ENCODE data around the gene PHF11. TPM values are rescaled to one million over a fixed set of nuclear protein-coding genes. Genes with fewer than 3 reads are reported as not detected.

The PHF11 gene
- polyA plus RNA-seq, 3 donors: 63.4 to 68.8 (median 68.4) TPM

DNA sequence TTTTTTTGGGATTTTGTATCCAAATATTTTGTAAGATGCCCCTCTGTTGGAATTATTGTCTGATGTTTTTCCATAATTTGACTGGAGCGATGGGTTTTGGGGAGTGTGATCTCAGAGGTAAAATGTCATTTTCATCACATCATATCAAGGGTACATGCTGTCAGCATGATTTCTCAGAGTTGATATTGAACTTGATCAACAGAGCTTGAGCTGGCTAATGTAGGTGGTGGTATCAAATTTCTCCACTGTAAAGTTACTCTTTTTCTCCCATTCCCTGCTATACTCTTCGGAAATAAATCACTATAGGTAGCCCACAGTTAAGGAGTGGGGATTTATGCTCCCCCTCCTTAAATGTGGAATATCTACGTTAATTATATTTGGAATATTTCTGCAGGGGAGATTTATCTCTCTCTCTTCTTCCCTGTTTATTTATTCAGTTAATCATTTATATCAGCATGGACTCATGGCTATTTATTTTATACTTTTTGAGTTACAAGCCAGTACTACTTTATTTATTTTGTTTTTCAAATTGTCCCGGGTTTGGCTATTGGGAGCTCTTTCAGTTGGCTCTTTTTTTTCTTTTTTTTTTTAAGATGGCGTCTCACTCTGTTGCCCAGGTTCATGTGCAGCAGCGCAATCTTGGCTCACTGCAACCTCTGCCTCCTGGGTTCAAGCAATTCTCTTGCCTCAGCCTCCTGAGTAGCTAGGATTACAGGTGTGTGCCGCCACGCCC, 42.9 kb upstream of the PHF11 start:
- peaks cover 17 to 24% of the 10 kb centered on the region in 2 donors for H3K36me3 Mint-ChIP-seq
- Histone ChIP-seq H3K4me1 (ENCODE audit: control insufficient read depth in 1 of 2, insufficient read depth in 2 of 2, low read length in 2 of 2) (peaks cover 0 to 2% of the 10 kb centered on the region in 2 donors), H3K27ac (ENCODE audit: low read depth in 1 of 2, low read length in 2 of 2) (no peak overlapping the region), H3K79me2 (ENCODE audit: insufficient read depth, low read length) (peaks cover 34% of the 10 kb centered on the region), H3K9me3 (replicated peaks in 1 of 2; ENCODE audit: control insufficient read depth in 1 of 2, insufficient read depth in 1 of 2, low read length in 2 of 2) (no peaks in the 10 kb centered on the region), H3K4me2 (replicated peaks; ENCODE audit: extremely low read depth, low read length, poor library complexity, severe bottlenecking) (no peak overlapping the region), H3K4me3 (replicated peaks in 1 of 3; ENCODE audit: low read depth in 2 of 3, low read length in 3 of 3) (no peak overlapping the region), H3K36me3 (replicated peaks in 1 of 2; ENCODE audit: control insufficient read depth in 1 of 2, insufficient read depth in 2 of 2, low read length in 2 of 2) (peaks cover 4 to 14% of the 10 kb centered on the region in 2 donors), H3K27me3 (ENCODE audit: control insufficient read depth in 2 of 2, insufficient read depth in 2 of 2, low read length in 2 of 2) (no peaks in the 10 kb centered on the region), H3K9ac (ENCODE audit: insufficient read depth, low read length, poor library complexity, severe bottlenecking) (no peak overlapping the region), H2AFZ (ENCODE audit: insufficient read depth, low read depth, low read length, poor library complexity, severe bottlenecking) (no peak overlapping the region), H4K20me1 (ENCODE audit: insufficient read depth, low read length) (no peaks in the 10 kb centered on the region)
- no peaks in the 10 kb centered on the region for H3K9me3 Mint-ChIP-seq
- DNase-seq: no peak
- intact Hi-C loops (cut with micrococcal nuclease): no loop called here
- peaks cover 14% of the 10 kb centered on the region for H3K4me1 Mint-ChIP-seq
- no peak overlapping the region for H3K27ac Mint-ChIP-seq
- TF ChIP-seq CTCF (IDR thresholded peaks at IDR 0.05): no peak
- no peak overlapping the region for H3K4me3 Mint-ChIP-seq
- H3K27me3 Mint-ChIP-seq (ENCODE audit: low read depth in 3 of 3): no peaks in the 10 kb centered on the region
- WGBS (ENCODE audit: insufficient coverage): no CpG with 5 or more reads among the region's 8 CpGs

- Histone ChIP-seq H3K27me3 (ENCODE audit: control insufficient read depth in 2 of 2, insufficient read depth in 2 of 2, low read length in 2 of 2) (no peaks in the 10 kb centered on the region), H3K27ac (ENCODE audit: low read depth in 1 of 2, low read length in 2 of 2) (no peak overlapping the region), H3K4me1 (ENCODE audit: control insufficient read depth in 1 of 2, insufficient read depth in 2 of 2, low read length in 2 of 2) (no peaks in the 10 kb centered on the region), H3K9ac (ENCODE audit: insufficient read depth, low read length, poor library complexity, severe bottlenecking) (no peak overlapping the region), H3K4me2 (replicated peaks; ENCODE audit: extremely low read depth, low read length, poor library complexity, severe bottlenecking) (no peak overlapping the region), H4K20me1 (ENCODE audit: insufficient read depth, low read length) (no peaks in the 10 kb centered on the region), H3K79me2 (ENCODE audit: insufficient read depth, low read length) (peaks cover 28% of the 10 kb centered on the region), H3K4me3 (replicated peaks in 1 of 3; ENCODE audit: low read depth in 2 of 3, low read length in 3 of 3) (no peak overlapping the region), H3K9me3 (replicated peaks in 1 of 2; ENCODE audit: control insufficient read depth in 1 of 2, insufficient read depth in 1 of 2, low read length in 2 of 2) (no peaks in the 10 kb centered on the region), H2AFZ (ENCODE audit: insufficient read depth, low read depth, low read length, poor library complexity, severe bottlenecking) (no peak overlapping the region), H3K36me3 (replicated peaks in 1 of 2; ENCODE audit: control insufficient read depth in 1 of 2, insufficient read depth in 2 of 2, low read length in 2 of 2) (peaks cover 4 to 19% of the 10 kb centered on the region in 2 donors)
- DNase-seq: no peak
- intact Hi-C loops (cut with micrococcal nuclease): no loop called here
- no peaks in the 10 kb centered on the region for H3K27me3 Mint-ChIP-seq (ENCODE audit: low read depth in 3 of 3)
- peaks cover 12% of the 10 kb centered on the region for H3K4me1 Mint-ChIP-seq
- H3K4me3 Mint-ChIP-seq: no peak overlapping the region
- H3K9me3 Mint-ChIP-seq: no peaks in the 10 kb centered on the region
- no peak overlapping the region for H3K27ac Mint-ChIP-seq
- 100% methylated on average over 4 of the region's 7 CpGs for WGBS (ENCODE audit: insufficient coverage)
- peaks cover 20 to 28% of the 10 kb centered on the region in 2 donors for H3K36me3 Mint-ChIP-seq
- no peak for TF ChIP-seq CTCF (IDR thresholded peaks at IDR 0.05)
Measured at GRCh38 chr13:49453465-49453864, 42.3 kb upstream of the PHF11 start.

All from CD14-positive monocyte (primary cell).